Thymus (tissue), 11 donors: ENCODE results near the gene SNAP47. TPM values are rescaled to one million over a fixed set of nuclear protein-coding genes. Genes with fewer than 3 reads are reported as not detected.

Experiments used
- DNase-seq, 9 donors: peaks; one replicate each; pipeline ENCODE4 v3.0.0-alpha.2; 2013; ENCODE audit warnings: low spot score in 9 of 9, low read depth in 6 of 9, missing footprints in 1 of 9
- H3K27ac ChIP-seq, 2 donors: one replicate each; pipeline ENCODE4 v1.5.1; 2013; ENCODE audit warnings: control low read depth in 1 of 2, low read depth in 1 of 2, low read length in 1 of 2, mild to moderate bottlenecking in 1 of 2, moderate library complexity in 1 of 2
- H3K27me3 ChIP-seq, 2 donors: one replicate each; pipeline ENCODE4 v1.5.1; 2013; ENCODE audit warnings: low read length in 1 of 2; ENCODE audit not compliant: control insufficient read depth in 2 of 2, insufficient read depth in 1 of 2
- H3K36me3 ChIP-seq, 2 donors: one replicate each; pipeline ENCODE4 v1.5.1; 2013; ENCODE audit warnings: low read length in 1 of 2, mild to moderate bottlenecking in 1 of 2, moderate library complexity in 1 of 2; ENCODE audit not compliant: control insufficient read depth in 2 of 2, insufficient read depth in 2 of 2
- H3K4me1 ChIP-seq, 2 donors: one replicate each; pipeline ENCODE4 v1.5.1; 2013; ENCODE audit warnings: low read length in 2 of 2; ENCODE audit not compliant: control insufficient read depth in 2 of 2, insufficient read depth in 2 of 2
- H3K4me3 ChIP-seq, 2 donors: one replicate each; pipeline ENCODE4 v1.5.1; 2013; ENCODE audit warnings: low read length in 2 of 2, control low read depth in 1 of 2, mild to moderate bottlenecking in 1 of 2
- H3K9me3 ChIP-seq, 2 donors: one replicate each; pipeline ENCODE4 v1.5.1; 2013; ENCODE audit warnings: low read length in 1 of 2, mild to moderate bottlenecking in 1 of 2; ENCODE audit not compliant: control insufficient read depth in 2 of 2, insufficient read depth in 1 of 2
- WGBS: extraction: QIAGEN DNeasy Blood & Tissue Kit; methylation state at CpG from one replicate; pipeline ENCODE4 v1.1.7; 2013; 5-methylcytosine and 5-hydroxymethylcytosine counted together
- polyA plus RNA-seq: library from polyadenylated mRNA; stranded (reverse); fragments of 200-250 nt; gene quantifications from one replicate; pipeline ENCODE4 v1.2.3, GENCODE V29; 2013
- total RNA-seq: library from RNA; stranded (reverse); fragments of 120-200 nt; gene quantifications from one replicate; pipeline ENCODE4 v1.2.4, GENCODE V29; 2013
- donor health status: healthy.

Gene SNAP47
- total and polyA plus RNA-seq, 2 donors: 17.3 to 27.2 TPM

DNA sequence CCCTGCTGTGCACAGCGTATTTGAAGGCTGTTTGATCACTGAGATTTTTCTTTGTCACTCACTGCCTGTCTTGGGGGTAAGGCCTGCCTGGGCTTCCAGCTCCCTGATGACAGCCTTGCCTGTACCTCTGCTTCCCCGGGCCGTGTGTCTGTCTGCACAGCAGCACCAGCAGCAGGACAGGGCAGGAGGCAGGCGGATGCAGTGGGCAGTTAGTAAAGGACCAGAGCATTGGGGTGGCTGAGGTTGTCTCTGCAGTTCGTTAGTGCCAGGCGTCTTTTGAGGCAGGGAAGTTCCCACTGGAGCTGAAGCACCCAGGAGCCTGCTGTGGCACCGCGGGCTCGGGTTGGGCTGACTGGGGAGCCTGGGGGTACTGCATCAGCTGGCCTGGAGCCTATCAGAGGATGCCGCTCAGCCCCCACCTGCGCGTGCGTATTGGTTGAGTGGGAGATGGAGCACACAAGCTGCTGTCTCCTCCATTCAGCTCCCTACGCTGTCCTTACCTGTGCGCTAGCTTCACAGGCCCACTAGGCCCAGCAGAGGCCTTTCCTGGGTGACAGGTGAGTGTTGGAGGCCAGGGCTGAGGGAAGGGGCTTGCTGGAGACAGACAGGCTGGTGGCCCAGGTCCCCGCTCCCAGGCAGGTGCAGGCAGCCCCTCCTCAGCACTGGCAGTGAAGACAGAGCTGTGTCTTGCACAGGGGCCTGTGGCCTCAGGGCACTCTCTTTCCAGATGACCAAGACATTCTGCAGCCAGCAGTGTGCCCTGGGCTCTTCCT is 28.2 kb downstream of the SNAP47 start:
- Histone ChIP-seq H3K27ac (no peak overlapping the region), H3K36me3 (peaks cover 38 to 48% of the 10 kb centered on the region in 2 donors)
- no peak for DNase-seq

DNA sequence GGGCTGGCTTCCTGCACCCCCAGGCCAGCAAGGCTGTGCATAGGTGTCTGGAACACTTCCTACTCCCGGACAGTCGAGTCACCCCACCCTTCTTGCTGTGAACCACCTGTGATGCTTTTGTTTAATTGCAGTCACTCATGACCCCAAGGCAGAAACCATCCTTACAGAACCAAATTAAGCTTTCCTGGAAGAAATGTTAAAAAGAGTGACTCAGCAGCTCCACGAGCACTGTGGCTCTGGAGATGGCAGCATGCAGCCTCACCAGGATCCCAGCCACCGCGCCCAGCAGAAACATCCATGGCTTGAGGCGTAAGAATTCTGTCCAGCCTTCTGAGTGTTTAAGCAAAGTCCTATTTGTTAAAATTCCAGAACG is 28.8 kb downstream of the SNAP47 start:
- no peaks in the 10 kb centered on the region for H3K27me3 ChIP-seq
- peaks cover 0 to 1% of the 10 kb centered on the region in 2 donors for H3K9me3 ChIP-seq
- H3K27ac ChIP-seq: no peak overlapping the region
- 91% methylated on average over 7 of the region's 7 CpGs for WGBS
- peaks cover 42 to 53% of the 10 kb centered on the region in 2 donors for H3K36me3 ChIP-seq
- H3K4me1 ChIP-seq: peaks cover 33 to 59% of the 10 kb centered on the region in 2 donors
- H3K4me3 ChIP-seq: no peak overlapping the region
- DNase-seq: no peak

More for the DNA sequence above, 28.2 kb downstream of the SNAP47 start:
- peaks cover 0 to 1% of the 10 kb centered on the region in 2 donors for H3K9me3 ChIP-seq
- H3K4me3 ChIP-seq: no peak overlapping the region
- no peaks in the 10 kb centered on the region for H3K27me3 ChIP-seq
- H3K4me1 ChIP-seq: peaks cover 33 to 59% of the 10 kb centered on the region in 2 donors
- 96% methylated on average over 16 of the region's 16 CpGs for WGBS

DNA sequence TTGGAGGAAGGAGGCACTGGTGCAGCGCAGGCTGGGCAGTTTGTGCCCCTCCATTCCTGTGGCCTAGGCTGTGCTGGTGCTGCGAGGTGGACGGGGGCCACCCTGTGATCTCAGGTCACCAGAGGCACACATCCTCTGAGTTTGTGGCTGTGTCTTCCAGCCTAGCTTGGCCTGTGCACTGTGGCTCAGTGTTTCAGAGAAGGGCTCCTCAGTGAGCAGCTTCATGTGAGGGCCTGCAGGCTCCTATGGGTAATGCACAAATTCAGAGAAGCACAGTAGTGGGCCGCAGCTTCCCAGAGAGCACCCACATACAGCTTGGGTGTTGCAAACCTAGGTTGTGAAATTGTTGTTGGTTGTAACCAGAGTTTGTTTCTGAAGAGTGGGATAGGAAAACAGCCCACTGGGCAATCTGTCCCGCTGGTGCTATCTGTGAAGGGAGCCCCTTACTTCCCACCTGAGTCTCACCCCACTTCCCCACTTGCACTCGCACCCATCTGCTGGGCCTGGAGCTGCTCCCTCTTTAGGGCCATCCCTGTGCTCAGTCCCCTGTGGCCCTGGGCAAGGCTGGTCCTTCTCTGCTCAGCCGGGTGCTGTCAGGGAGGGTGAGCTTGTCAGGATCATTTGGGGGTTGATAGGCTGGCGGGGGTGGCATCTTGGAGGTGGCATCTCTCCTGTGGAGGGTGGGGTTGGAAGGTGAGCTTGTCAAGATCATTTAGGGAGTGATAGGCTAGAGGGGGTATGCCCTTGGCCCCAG is 30.2 kb downstream of the SNAP47 start:
- Histone ChIP-seq H3K27ac (peak overlapping the region; percentile 89 to 94), H3K9me3 (peaks cover 0 to 1% of the 10 kb centered on the region in 2 donors), H3K36me3 (peaks cover 37 to 41% of the 10 kb centered on the region in 2 donors), H3K4me3 (no peak overlapping the region), H3K27me3 (no peaks in the 10 kb centered on the region), H3K4me1 (peaks cover 33 to 52% of the 10 kb centered on the region in 2 donors)
- WGBS: 98% methylated on average over 8 of the region's 8 CpGs
- DNase-seq: no peak

DNA sequence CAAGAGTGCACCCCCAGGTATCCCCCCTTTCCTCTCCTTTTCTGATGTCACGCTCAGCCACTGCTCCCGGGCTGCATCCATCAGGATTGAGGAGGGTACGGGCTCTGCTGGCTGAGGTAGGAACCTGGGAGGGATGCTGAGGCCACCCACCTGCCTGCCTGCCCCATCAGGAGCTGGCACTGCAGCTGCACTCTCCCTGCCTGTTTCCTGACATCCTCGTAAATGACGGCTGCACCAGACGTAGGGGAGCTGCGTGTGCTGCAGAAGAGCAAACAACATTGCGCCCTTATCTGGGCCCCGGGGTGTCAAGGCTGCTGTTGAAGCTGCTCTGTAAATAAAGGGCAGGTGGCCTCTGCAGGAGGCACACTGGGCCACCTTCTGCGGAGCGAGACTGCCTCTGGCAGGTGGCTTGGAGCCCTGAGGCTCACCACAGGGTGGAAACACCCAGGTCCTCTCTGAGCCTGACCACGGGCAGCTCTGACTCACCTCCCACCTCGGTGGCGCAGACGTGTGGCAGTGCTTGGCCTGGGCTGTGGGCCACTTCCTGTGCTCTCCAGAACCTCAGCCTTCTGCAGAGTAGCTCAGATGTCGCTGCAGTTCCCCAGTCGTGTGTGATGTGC is 30.9 kb downstream of the SNAP47 start:
- peak in 8 of 9 donors; percentile 37 to 81 (median 56) for DNase-seq
- Histone ChIP-seq H3K27ac (peak overlapping the region; percentile 89 to 94), H3K27me3 (no peaks in the 10 kb centered on the region), H3K36me3 (peaks cover 34 to 39% of the 10 kb centered on the region in 2 donors), H3K4me3 (no peak overlapping the region), H3K9me3 (peaks cover 0 to 1% of the 10 kb centered on the region in 2 donors), H3K4me1 (peaks cover 33 to 52% of the 10 kb centered on the region in 2 donors)
- WGBS: 20% methylated on average over 17 of the region's 17 CpGs

DNA sequence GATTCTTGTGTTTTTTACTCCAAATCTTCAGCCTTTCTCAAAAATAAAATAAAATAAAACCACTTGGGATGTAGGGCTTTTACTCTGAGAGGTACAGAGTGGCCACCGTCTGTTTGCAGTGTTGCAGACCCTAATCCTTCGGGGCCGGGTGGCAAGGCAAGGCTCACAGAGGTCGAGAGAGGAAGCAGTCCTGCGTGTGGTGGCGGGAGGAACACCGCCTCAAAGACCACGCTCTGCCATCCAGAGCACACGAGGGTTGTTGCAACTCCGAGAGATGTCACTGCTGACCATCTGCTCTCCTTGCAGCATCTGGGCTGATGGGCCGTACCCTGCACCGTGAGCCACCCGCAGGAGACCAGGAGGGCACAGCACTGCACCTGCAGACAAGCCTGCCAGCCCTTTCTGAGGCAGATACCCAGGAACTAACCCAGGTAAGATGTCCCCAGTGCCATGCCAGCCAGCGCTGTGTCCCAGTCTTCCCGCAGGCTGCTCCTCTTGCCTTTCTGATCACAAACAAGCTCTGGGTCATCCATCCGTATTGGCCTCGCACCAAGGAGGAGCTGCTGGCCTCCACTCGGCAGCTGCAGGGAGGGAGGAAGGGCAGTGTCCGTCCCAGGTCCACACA is 31.5 kb downstream of the SNAP47 start:
- Histone ChIP-seq H3K9me3 (peaks cover 0 to 1% of the 10 kb centered on the region in 2 donors), H3K4me1 (peaks cover 34 to 52% of the 10 kb centered on the region in 2 donors), H3K4me3 (peak overlapping the region in 1 of 2 donors; percentile 2), H3K27me3 (no peaks in the 10 kb centered on the region), H3K36me3 (peaks cover 28 to 34% of the 10 kb centered on the region in 2 donors), H3K27ac (peak overlapping the region; percentile 89 to 94)
- 57% methylated on average over 19 of the region's 19 CpGs for WGBS
- DNase-seq: no peak

DNA sequence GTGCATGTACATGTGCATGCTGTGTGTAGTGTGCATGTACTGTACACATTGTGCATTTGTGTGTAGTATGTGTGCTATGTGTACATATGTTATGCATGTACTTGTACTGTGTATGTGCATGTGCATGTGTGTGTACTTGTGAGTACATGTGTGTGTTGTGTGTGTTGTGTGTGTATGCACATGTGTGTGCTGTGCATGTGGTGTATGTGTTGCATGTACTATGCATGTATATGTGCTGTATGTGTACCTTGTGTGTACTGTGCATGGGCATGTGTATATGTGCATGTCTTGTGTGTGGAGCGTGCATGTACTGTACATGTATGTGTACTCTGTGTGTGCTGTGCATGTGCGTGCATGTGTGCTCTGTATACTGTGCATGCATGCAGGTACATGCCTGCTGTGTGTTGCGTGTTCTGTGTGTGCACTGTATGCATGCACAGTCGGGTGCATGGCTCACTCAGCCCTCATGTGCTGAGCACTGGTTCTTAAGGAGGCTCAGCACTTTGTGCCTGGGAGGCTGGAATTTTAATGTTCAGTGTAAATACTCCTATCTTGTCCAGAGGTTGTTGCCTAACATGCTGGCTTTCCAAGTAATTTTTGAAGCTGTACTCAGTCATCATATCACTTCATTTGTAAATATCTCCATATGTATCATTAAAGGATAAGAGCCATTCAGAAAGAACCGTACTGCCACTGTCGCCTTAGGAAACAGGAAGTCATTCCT is 32.3 kb downstream of the SNAP47 start:
- peaks cover 41 to 52% of the 10 kb centered on the region in 2 donors for H3K4me1 ChIP-seq
- peak overlapping the region; percentile 89 to 94 for H3K27ac ChIP-seq
- H3K4me3 ChIP-seq: no peak overlapping the region
- H3K27me3 ChIP-seq: no peaks in the 10 kb centered on the region
- DNase-seq: no peak
- H3K9me3 ChIP-seq: peaks cover 0 to 1% of the 10 kb centered on the region in 2 donors
- peaks cover 24 to 34% of the 10 kb centered on the region in 2 donors for H3K36me3 ChIP-seq
- 98% methylated on average over 6 of the region's 6 CpGs for WGBS

DNA sequence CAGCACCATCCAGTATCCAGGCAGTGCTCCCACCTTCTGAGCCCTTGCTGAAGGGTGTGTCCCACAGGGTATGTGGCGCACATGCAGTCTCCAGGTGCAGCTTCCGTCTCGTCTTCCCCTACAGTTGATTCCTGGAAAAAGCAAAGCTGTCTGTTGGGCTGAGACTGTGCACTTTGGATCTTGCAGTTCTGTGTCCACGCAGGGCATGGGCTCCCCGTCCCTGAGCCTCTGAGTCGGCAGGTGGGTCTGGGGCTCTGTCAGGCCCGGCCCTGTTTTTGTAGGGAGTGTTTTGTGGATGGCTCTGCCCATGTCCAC is 32.8 kb downstream of the SNAP47 start:
- Histone ChIP-seq H3K36me3 (peaks cover 24 to 34% of the 10 kb centered on the region in 2 donors), H3K27me3 (no peaks in the 10 kb centered on the region), H3K27ac (no peak overlapping the region), H3K9me3 (peaks cover 0 to 1% of the 10 kb centered on the region in 2 donors), H3K4me3 (no peak overlapping the region), H3K4me1 (peaks cover 37 to 52% of the 10 kb centered on the region in 2 donors)
- DNase-seq: no peak
- 98% methylated on average over 7 of the region's 7 CpGs for WGBS

DNA sequence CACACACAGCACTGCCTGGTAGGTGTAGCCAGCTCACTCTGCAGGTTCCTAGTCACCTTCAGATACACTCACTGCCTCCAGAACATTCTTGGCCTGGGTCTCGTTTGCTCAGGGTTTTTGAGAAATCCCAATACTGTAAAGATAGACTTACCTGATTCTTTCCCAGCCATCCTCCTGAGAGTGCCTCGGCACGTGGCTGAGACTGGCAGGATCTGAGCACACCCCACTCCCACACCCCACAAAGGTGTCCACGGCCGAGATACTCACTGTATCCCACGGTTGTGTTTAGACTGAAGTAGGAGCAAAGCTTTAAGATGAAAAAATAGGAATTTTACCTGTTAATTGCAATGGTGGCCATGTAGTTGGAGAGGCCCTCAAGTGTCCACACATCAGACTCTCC is 33.4 kb downstream of the SNAP47 start:
- Histone ChIP-seq H3K36me3 (peaks cover 24 to 33% of the 10 kb centered on the region in 2 donors), H3K9me3 (peaks cover 0 to 1% of the 10 kb centered on the region in 2 donors), H3K27ac (no peak overlapping the region), H3K27me3 (no peaks in the 10 kb centered on the region), H3K4me1 (peaks cover 40 to 52% of the 10 kb centered on the region in 2 donors), H3K4me3 (no peak overlapping the region)
- WGBS: 89% methylated on average over 6 of the region's 6 CpGs
- DNase-seq: no peak
